ENCODE measurements around the gene XPR1. TPM values are rescaled to one million over a fixed set of nuclear protein-coding genes. Genes with fewer than 3 reads are reported as not detected.

The XPR1 gene
- total RNA-seq, 4 donors from 2014 or later = 7.8 to 119 (median 75.3) TPM

DNA sequence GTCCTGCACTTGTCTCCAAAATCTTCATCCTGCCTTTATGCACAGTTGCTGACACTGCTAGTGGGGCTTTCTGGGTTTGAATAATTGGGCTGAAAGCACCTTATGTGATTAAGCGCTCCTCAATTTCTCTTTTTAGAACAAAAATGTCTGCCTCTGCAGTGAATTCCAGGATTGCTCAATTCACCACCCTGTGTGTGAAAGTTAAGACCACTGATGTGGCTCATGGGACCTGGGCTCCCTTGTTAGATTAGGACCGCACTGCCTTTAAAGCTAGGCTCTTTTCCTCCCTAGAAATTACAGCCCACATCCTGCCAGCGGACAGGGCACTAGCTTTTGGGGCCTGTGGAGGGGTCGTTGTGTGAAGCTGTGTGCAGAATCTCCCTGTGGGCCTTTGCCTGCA lies 299.7 kb downstream of the XPR1 start:
- Histone ChIP-seq H3K4me3 (no peak overlapping the region), H3K27ac (no peak overlapping the region), H3K9me3 (no peaks in the 10 kb centered on the region), H3K27me3 (no peaks in the 10 kb centered on the region), H3K4me1 (peaks cover 12 to 18% (median 16%) of the 10 kb centered on the region in 4 donors), H3K36me3 (no peaks in the 10 kb centered on the region)
- TF ChIP-seq POLR2A (IDR thresholded peaks at IDR 0.05) = no peak
- TF ChIP-seq POLR2AphosphoS5 (IDR thresholded peaks at IDR 0.05) = no peak
- TF ChIP-seq CTCF (IDR thresholded peaks at IDR 0.05) = no peak
- TF ChIP-seq EP300 (IDR thresholded peaks at IDR 0.05; ENCODE audit: low read depth) = no peak
- intact Hi-C loops (cut with DNase I; ENCODE audit: low total_unique reads) = no loop called here
- no peak for DNase-seq
- in situ Hi-C loops (cut with MboI; ENCODE audit: low pct_ligation_motif_present in 1 of 4, low pct_unique_long_range_greater_than_20kb in 1 of 4, low sequenced_read_pairs in 3 of 4) = no loop called here
- 78 to 80% methylated on average over 1 to 4 of the region's 4 CpGs for WGBS, 2 donors (ENCODE audit: low coverage in 1 of 2)

GRCh38 chr1:180932378-180932777 lies 300.6 kb downstream of the XPR1 start:
- no peak overlapping the region for H3K4me3 ChIP-seq
- no peaks in the 10 kb centered on the region for H3K27me3 ChIP-seq
- intact Hi-C loops (cut with DNase I; ENCODE audit: low total_unique reads) = no loop called here
- peaks cover 6 to 11% (median 9%) of the 10 kb centered on the region in 4 donors for H3K4me1 ChIP-seq
- no peaks in the 10 kb centered on the region for H3K9me3 ChIP-seq
- TF ChIP-seq POLR2A (IDR thresholded peaks at IDR 0.05) = no peak
- TF ChIP-seq POLR2AphosphoS5 (IDR thresholded peaks at IDR 0.05) = no peak
- TF ChIP-seq EP300 (IDR thresholded peaks at IDR 0.05; ENCODE audit: low read depth) = no peak
- TF ChIP-seq CTCF (IDR thresholded peaks at IDR 0.05) = no peak
- in situ Hi-C loops (cut with MboI; ENCODE audit: low pct_ligation_motif_present in 1 of 4, low pct_unique_long_range_greater_than_20kb in 1 of 4, low sequenced_read_pairs in 3 of 4) = no loop called here
- no peak for DNase-seq
- no peak overlapping the region for H3K27ac ChIP-seq
- 95 to 96% methylated on average over 3 to 4 of the region's 4 CpGs for WGBS, 2 donors (ENCODE audit: low coverage in 1 of 2)
- no peaks in the 10 kb centered on the region for H3K36me3 ChIP-seq

DNA sequence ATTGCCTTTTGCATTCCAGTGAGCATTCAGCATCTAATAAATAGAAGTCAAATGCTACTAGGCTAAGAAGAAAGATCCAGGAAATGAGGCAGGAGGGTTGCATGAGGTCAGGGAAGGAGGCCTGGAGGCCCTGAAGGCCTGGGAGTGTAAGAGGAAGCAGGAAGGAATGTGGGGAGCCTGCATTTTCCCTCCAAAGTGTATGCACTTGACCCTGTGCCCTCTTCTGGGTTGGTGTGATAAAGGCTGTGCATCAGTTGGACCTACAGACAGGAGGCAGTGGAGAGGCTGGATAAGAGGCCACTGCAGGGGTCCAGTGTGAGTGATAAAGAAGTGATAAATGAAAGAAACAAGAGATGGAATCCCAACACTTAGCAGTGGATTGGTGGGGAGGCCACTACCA lies 301.3 kb downstream of the XPR1 start:
- no peak for TF ChIP-seq POLR2AphosphoS5 (IDR thresholded peaks at IDR 0.05)
- no peak for TF ChIP-seq EP300 (IDR thresholded peaks at IDR 0.05; ENCODE audit: low read depth)
- no peak for TF ChIP-seq POLR2A (IDR thresholded peaks at IDR 0.05)
- TF ChIP-seq CTCF (IDR thresholded peaks at IDR 0.05) = no peak
- intact Hi-C loops (cut with DNase I; ENCODE audit: low total_unique reads) = no loop called here

DNA sequence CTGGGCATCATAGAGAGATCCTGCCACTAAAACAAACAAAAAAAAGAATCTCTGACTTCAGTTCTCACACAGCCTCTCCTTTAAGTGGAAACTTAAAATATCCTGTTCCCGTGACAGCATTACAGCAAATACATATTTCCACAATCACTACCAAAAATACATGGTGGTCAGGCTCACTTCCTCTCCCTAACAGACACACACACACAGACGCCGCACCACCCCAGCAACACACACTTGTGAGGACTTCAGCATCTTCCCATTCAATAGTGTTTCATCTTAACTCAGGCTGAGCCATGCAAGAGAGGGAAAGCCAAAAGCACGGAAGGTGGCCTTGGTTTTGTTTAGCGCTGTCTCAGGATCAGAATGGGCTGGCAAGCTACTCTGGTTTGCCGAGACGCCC lies 302.7 kb downstream of the XPR1 start:
- WGBS, 2 donors (ENCODE audit: low coverage in 1 of 2) = 89% methylated on average over 7 of the region's 7 CpGs; no CpG with 5 or more reads in 1 of the 2 donors
- Histone ChIP-seq H3K9me3 (no peaks in the 10 kb centered on the region), H3K4me3 (no peak overlapping the region), H3K27me3 (no peaks in the 10 kb centered on the region), H3K27ac (no peak overlapping the region), H3K36me3 (no peaks in the 10 kb centered on the region), H3K4me1 (peaks cover 0 to 4% (median 0%) of the 10 kb centered on the region in 4 donors)
- intact Hi-C loops (cut with DNase I; ENCODE audit: low total_unique reads) = no loop called here
- no peak for DNase-seq
- TF ChIP-seq POLR2AphosphoS5 (IDR thresholded peaks at IDR 0.05) (no peak), EP300 (IDR thresholded peaks at IDR 0.05; ENCODE audit: low read depth) (no peak), CTCF (IDR thresholded peaks at IDR 0.05) (no peak), POLR2A (IDR thresholded peaks at IDR 0.05) (no peak)
- in situ Hi-C loops (cut with MboI; ENCODE audit: low pct_ligation_motif_present in 1 of 4, low pct_unique_long_range_greater_than_20kb in 1 of 4, low sequenced_read_pairs in 3 of 4) = no loop called here

More for the DNA sequence above, 301.3 kb downstream of the XPR1 start:
- H3K27ac ChIP-seq = no peak overlapping the region
- H3K36me3 ChIP-seq = no peaks in the 10 kb centered on the region
- in situ Hi-C loops (cut with MboI; ENCODE audit: low pct_ligation_motif_present in 1 of 4, low pct_unique_long_range_greater_than_20kb in 1 of 4, low sequenced_read_pairs in 3 of 4) = no loop called here
- no peak overlapping the region for H3K4me3 ChIP-seq
- H3K9me3 ChIP-seq = no peaks in the 10 kb centered on the region
- DNase-seq = no peak
- no peaks in the 10 kb centered on the region for H3K27me3 ChIP-seq
- peaks cover 2 to 7% (median 4%) of the 10 kb centered on the region in 4 donors for H3K4me1 ChIP-seq

Data from transverse colon (tissue), 4 donors.